KMS-11 (cell line): Measurements from ENCODE around the gene TFAP2D.

Experiments
- H2AFZ ChIP-seq: fragments of 200-600 bp; sonication (generic); 2 replicates; pipeline ENCODE4 v1.6.1; 2016; ENCODE audit warnings: antibody characterized with exemption, mixed run types, low read depth
- H3K27ac ChIP-seq: fragments of 200-600 bp; sonication (generic); 2 replicates; pipeline ENCODE4 v1.6.1; 2016; ENCODE audit warnings: mild to moderate bottlenecking, mixed run types
- H3K27me3 ChIP-seq: fragments of 200-600 bp; sonication (generic); 2 replicates; pipeline ENCODE4 v1.6.1; 2017; ENCODE audit warnings: mild to moderate bottlenecking, low read depth, mixed run types, moderate library complexity; ENCODE audit not compliant: insufficient read depth
- H3K36me3 ChIP-seq: fragments of 200-600 bp; sonication (generic); 2 replicates; pipeline ENCODE4 v1.6.1; 2017; ENCODE audit warnings: mild to moderate bottlenecking, mixed run types; ENCODE audit not compliant: insufficient read depth
- H3K4me1 ChIP-seq: fragments of 200-600 bp; sonication (generic); 2 replicates; pipeline ENCODE4 v1.6.1; 2016; ENCODE audit warnings: mild to moderate bottlenecking, low read depth, mixed run types; ENCODE audit not compliant: poor library complexity, severe bottlenecking
- H3K4me2 ChIP-seq: fragments of 200-600 bp; sonication (generic); 2 replicates; pipeline ENCODE4 v1.7.0; 2016; ENCODE audit warnings: mild to moderate bottlenecking, mixed run types
- H3K4me3 ChIP-seq: fragments of 200-600 bp; sonication (generic); IDR thresholded peaks from 2 replicates; pipeline ENCODE4 v1.6.1; 2017; ENCODE audit warnings: low read depth, low read length, mixed read lengths; ENCODE audit not compliant: insufficient read depth
- H3K79me2 ChIP-seq: fragments of 200-600 bp; sonication (generic); 2 replicates; pipeline ENCODE4 v1.6.1; 2016; ENCODE audit warnings: low read depth, mixed run types; ENCODE audit not compliant: insufficient read depth
- H3K9ac ChIP-seq: fragments of 200-600 bp; sonication (generic); 2 replicates; pipeline ENCODE4 v1.6.1; 2016; ENCODE audit warnings: mild to moderate bottlenecking, mixed run types
- H4K20me1 ChIP-seq: fragments of 200-600 bp; sonication (generic); 2 replicates; pipeline ENCODE4 v1.6.1; 2016; ENCODE audit warnings: mild to moderate bottlenecking, mixed run types; ENCODE audit not compliant: insufficient read depth
- CTCF ChIP-seq: fragments of 200-600 bp; sonication (generic); conservative IDR thresholded peaks from 2 replicates; pipeline ENCODE4 v1.6.1; 2017; ENCODE audit warnings: low read depth, mild to moderate bottlenecking, antibody characterized with exemption, low read length, moderate library complexity, mixed read lengths

The TFAP2D gene

GRCh38 chr6:50734488-50734887 lies 21.2 kb downstream of the TFAP2D start:
- no peak overlapping the region for H3K27ac ChIP-seq
- no peaks in the 10 kb centered on the region for H3K36me3 ChIP-seq
- no peak for TF ChIP-seq CTCF
- H3K4me2 ChIP-seq, result no peak overlapping the region
- H4K20me1 ChIP-seq, result no peaks in the 10 kb centered on the region
- H3K9ac ChIP-seq, result no peak overlapping the region
- no peaks in the 10 kb centered on the region for H3K4me1 ChIP-seq
- no peak overlapping the region for H3K4me3 ChIP-seq
- H3K79me2 ChIP-seq, result no peaks in the 10 kb centered on the region
- no peaks in the 10 kb centered on the region for H3K27me3 ChIP-seq
- no peak overlapping the region for H2AFZ ChIP-seq

GRCh38 chr6:50742161-50742560 lies 28.8 kb downstream of the TFAP2D start:
- H3K27me3 ChIP-seq, result no peaks in the 10 kb centered on the region
- H3K79me2 ChIP-seq, result no peaks in the 10 kb centered on the region
- H3K4me3 ChIP-seq, result no peak overlapping the region
- H3K4me2 ChIP-seq, result no peak overlapping the region
- H3K4me1 ChIP-seq, result no peaks in the 10 kb centered on the region
- TF ChIP-seq CTCF, result no peak
- no peaks in the 10 kb centered on the region for H4K20me1 ChIP-seq
- no peak overlapping the region for H3K27ac ChIP-seq
- H3K36me3 ChIP-seq, result no peaks in the 10 kb centered on the region
- no peak overlapping the region for H3K9ac ChIP-seq
- H2AFZ ChIP-seq, result no peak overlapping the region

GRCh38 chr6:50744976-50745375 lies 31.6 kb downstream of the TFAP2D start:
- H2AFZ ChIP-seq, result no peak overlapping the region
- H3K36me3 ChIP-seq, result no peaks in the 10 kb centered on the region
- H3K79me2 ChIP-seq, result no peaks in the 10 kb centered on the region
- H4K20me1 ChIP-seq, result no peaks in the 10 kb centered on the region
- H3K4me3 ChIP-seq, result no peak overlapping the region
- H3K9ac ChIP-seq, result no peak overlapping the region
- TF ChIP-seq CTCF, result no peak
- no peak overlapping the region for H3K4me2 ChIP-seq
- H3K27me3 ChIP-seq, result no peaks in the 10 kb centered on the region
- no peak overlapping the region for H3K27ac ChIP-seq
- H3K4me1 ChIP-seq, result no peaks in the 10 kb centered on the region

GRCh38 chr6:50762798-50763197 lies 49.5 kb downstream of the TFAP2D start:
- H4K20me1 ChIP-seq, result no peaks in the 10 kb centered on the region
- no peak overlapping the region for H3K4me3 ChIP-seq
- H3K36me3 ChIP-seq, result no peaks in the 10 kb centered on the region
- no peak overlapping the region for H3K4me2 ChIP-seq
- no peaks in the 10 kb centered on the region for H3K4me1 ChIP-seq
- H2AFZ ChIP-seq, result no peak overlapping the region
- no peak overlapping the region for H3K9ac ChIP-seq
- H3K27ac ChIP-seq, result no peak overlapping the region
- H3K79me2 ChIP-seq, result no peaks in the 10 kb centered on the region
- H3K27me3 ChIP-seq, result no peaks in the 10 kb centered on the region
- no peak for TF ChIP-seq CTCF

- Histone ChIP-seq H3K79me2 (no peaks in the 10 kb centered on the region), H2AFZ (no peak overlapping the region), H3K36me3 (no peaks in the 10 kb centered on the region), H3K4me1 (no peaks in the 10 kb centered on the region), H3K27ac (no peak overlapping the region), H3K4me3 (no peak overlapping the region), H3K27me3 (no peaks in the 10 kb centered on the region), H3K4me2 (no peak overlapping the region), H4K20me1 (no peaks in the 10 kb centered on the region), H3K9ac (no peak overlapping the region)
- no peak for TF ChIP-seq CTCF
Observed at GRCh38 chr6:50778696-50779095, 65.4 kb downstream of the TFAP2D start.
